Neural cell (in vitro differentiated cells): ENCODE results near the gene SELP. TPM values are rescaled to one million over a fixed set of nuclear protein-coding genes. Genes with fewer than 3 reads are reported as not detected.

Experiments used
- H2AFZ ChIP-seq: fragments of 200-600, 300-800 bp; sonication (generic), shearing (Covaris generic); 2 replicates; pipeline ENCODE4 v1.6.0; 2014; ENCODE audit warnings: low read depth, mild to moderate bottlenecking, antibody characterized with exemption, low read length, moderate library complexity
- H3F3A ChIP-seq: fragments of 200-600 bp; shearing (Covaris generic); 2 replicates; pipeline ENCODE4 v1.6.1; 2016; ENCODE audit warnings: mild to moderate bottlenecking, moderate library complexity, mixed read lengths, antibody characterized with exemption, low read length; ENCODE audit not compliant: insufficient read depth, poor library complexity, severe bottlenecking
- H3K27ac ChIP-seq: fragments of 200-600, 300-800 bp; sonication (generic), shearing (Covaris generic); 2 replicates; pipeline ENCODE4 v1.5.1; 2014; ENCODE audit warnings: mild to moderate bottlenecking, low read length, moderate library complexity
- H3K27me3 ChIP-seq: fragments of 300-800, 200-600 bp; sonication (generic), shearing (Covaris generic); 2 replicates; pipeline ENCODE4 v1.6.0; 2014; ENCODE audit warnings: mild to moderate bottlenecking, low read depth, low read length, moderate library complexity; ENCODE audit not compliant: insufficient read depth
- H3K36me3 ChIP-seq: fragments of 300-800, 200-600 bp; sonication (generic), shearing (Covaris generic); 2 replicates; pipeline ENCODE4 v1.5.1; 2014; ENCODE audit warnings: mild to moderate bottlenecking, antibody characterized with exemption, low read length, moderate library complexity; ENCODE audit not compliant: insufficient read depth
- H3K4me2 ChIP-seq: fragments of 300-800, 200-600 bp; sonication (generic), shearing (Covaris generic); 2 replicates; pipeline ENCODE4 v1.6.0; 2014; ENCODE audit warnings: mild to moderate bottlenecking, low read length
- H3K4me3 ChIP-seq: fragments of 300-800, 200-600 bp; sonication (generic), shearing (Covaris generic); 2 replicates; pipeline ENCODE4 v1.5.1; 2014; ENCODE audit warnings: mild to moderate bottlenecking, low read length, moderate library complexity
- H3K79me2 ChIP-seq: fragments of 200-600 bp; shearing (Covaris generic); replicated peaks from 2 replicates; pipeline ENCODE4 v1.6.0; 2014; ENCODE audit warnings: mild to moderate bottlenecking, low read length, moderate library complexity; ENCODE audit not compliant: insufficient read depth
- H3K9ac ChIP-seq: fragments of 300-800, 200-600 bp; sonication (generic), shearing (Covaris generic); 2 replicates; pipeline ENCODE4 v1.6.1; 2016; ENCODE audit warnings: mild to moderate bottlenecking, low read length, mixed read lengths
- H3K9me2 ChIP-seq: fragments of 200-600 bp; shearing (Covaris generic); 2 replicates; pipeline ENCODE4 v1.6.1; 2016; ENCODE audit warnings: mild to moderate bottlenecking, low read length, mixed read lengths; ENCODE audit not compliant: insufficient read depth
- H3K9me3 ChIP-seq: fragments of 200-600, 300-800 bp; sonication (generic), shearing (Covaris generic); 2 replicates; pipeline ENCODE4 v1.6.1; 2016; ENCODE audit warnings: mild to moderate bottlenecking, mixed run types, low read length, moderate library complexity, mixed read lengths
- H4K20me1 ChIP-seq: fragments of 200-600 bp; shearing (Covaris generic); 2 replicates; pipeline ENCODE4 v1.6.1; 2016; ENCODE audit warnings: mild to moderate bottlenecking, mixed run types; ENCODE audit not compliant: insufficient read depth
- EP300 ChIP-seq: fragments of 450-650 bp; conservative IDR thresholded peaks from 2 replicates; pipeline ENCODE4 v1.6.1; 2014; ENCODE audit warnings: antibody characterized with exemption, mild to moderate bottlenecking, moderate library complexity; ENCODE audit not compliant: poor library complexity, severe bottlenecking
- EZH2 ChIP-seq: fragments of 200-600, 300-800 bp; shearing (Covaris generic), sonication (generic); IDR thresholded peaks from 2 replicates; pipeline ENCODE4 v1.6.1; 2014; ENCODE audit warnings: antibody characterized with exemption, low read length, borderline replicate concordance, mild to moderate bottlenecking; ENCODE audit not compliant: insufficient read depth, poor library complexity, severe bottlenecking
- MXI1 ChIP-seq: fragments of 450-650 bp; conservative IDR thresholded peaks from 2 replicates; pipeline ENCODE4 v1.6.1; 2014; ENCODE audit warnings: antibody characterized with exemption, mild to moderate bottlenecking; ENCODE audit not compliant: poor library complexity, severe bottlenecking
- POLR2AphosphoS5 ChIP-seq: IDR thresholded peaks from 2 replicates; pipeline ENCODE4 v1.6.1; 2012
- RAD21 ChIP-seq: fragments of 450-650 bp; conservative IDR thresholded peaks from 2 replicates; pipeline ENCODE4 v1.6.1; 2014; ENCODE audit warnings: antibody characterized with exemption, mild to moderate bottlenecking, moderate library complexity
- REST ChIP-seq: IDR thresholded peaks from 2 replicates; pipeline ENCODE4 v1.6.1; 2012; ENCODE audit warnings: borderline replicate concordance
- SMC3 ChIP-seq: fragments of 450-650 bp; conservative IDR thresholded peaks from 2 replicates; pipeline ENCODE4 v1.6.1; 2014; ENCODE audit warnings: antibody characterized with exemption, mild to moderate bottlenecking, moderate library complexity; ENCODE audit not compliant: poor library complexity
- TAF1 ChIP-seq: IDR thresholded peaks from 2 replicates; pipeline ENCODE4 v1.6.1; 2012; ENCODE audit warnings: low read depth
- polyA plus RNA-seq: library from polyadenylated mRNA; depleted of rRNA; stranded (reverse); fragments of >200 nt; gene quantifications from 2 replicates; pipeline ENCODE4 v1.2.3, GENCODE V29; 2014
- TF ChIP-seq, protein P1 (sequence below): fragments of 450-650 bp; IDR thresholded peaks from 2 replicates; pipeline ENCODE4 v1.5.1; 2014; ENCODE audit warnings: antibody characterized with exemption, mild to moderate bottlenecking, moderate library complexity; ENCODE audit not compliant: poor library complexity, severe bottlenecking

The SELP gene
- polyA plus RNA-seq, 1 donor from 2014 or later = not detected

- Histone ChIP-seq H3K36me3 (no peaks in the 10 kb centered on the region), H3K27me3 (no peaks in the 10 kb centered on the region)
These were observed 79.6 kb downstream of the SELP start for GRCh38 chr1:169550294-169550693.

GRCh38 chr1:169548282-169548681 lies 81.6 kb downstream of the SELP start:
- no peaks in the 10 kb centered on the region for H3K27me3 ChIP-seq
- H3K4me3 ChIP-seq = no peak overlapping the region
- H3F3A ChIP-seq = no peaks in the 10 kb centered on the region
- H3K4me2 ChIP-seq = no peak overlapping the region
- H3K9ac ChIP-seq = no peak overlapping the region
- H3K27ac ChIP-seq = peak overlapping the region; percentile 40
- no peaks in the 10 kb centered on the region for H3K9me3 ChIP-seq
- no peaks in the 10 kb centered on the region for H4K20me1 ChIP-seq
- no peaks in the 10 kb centered on the region for H3K9me2 ChIP-seq
- no peak overlapping the region for H2AFZ ChIP-seq
- no peaks in the 10 kb centered on the region for H3K36me3 ChIP-seq
- no peaks in the 10 kb centered on the region for H3K79me2 ChIP-seq
- TF ChIP-seq TAF1 (no peak), EP300 (no peak), RAD21 (no peak), POLR2AphosphoS5 (no peak), MXI1 (no peak), EZH2 (no peak), SMC3 (no peak)
- TF ChIP-seq, protein P1, sequence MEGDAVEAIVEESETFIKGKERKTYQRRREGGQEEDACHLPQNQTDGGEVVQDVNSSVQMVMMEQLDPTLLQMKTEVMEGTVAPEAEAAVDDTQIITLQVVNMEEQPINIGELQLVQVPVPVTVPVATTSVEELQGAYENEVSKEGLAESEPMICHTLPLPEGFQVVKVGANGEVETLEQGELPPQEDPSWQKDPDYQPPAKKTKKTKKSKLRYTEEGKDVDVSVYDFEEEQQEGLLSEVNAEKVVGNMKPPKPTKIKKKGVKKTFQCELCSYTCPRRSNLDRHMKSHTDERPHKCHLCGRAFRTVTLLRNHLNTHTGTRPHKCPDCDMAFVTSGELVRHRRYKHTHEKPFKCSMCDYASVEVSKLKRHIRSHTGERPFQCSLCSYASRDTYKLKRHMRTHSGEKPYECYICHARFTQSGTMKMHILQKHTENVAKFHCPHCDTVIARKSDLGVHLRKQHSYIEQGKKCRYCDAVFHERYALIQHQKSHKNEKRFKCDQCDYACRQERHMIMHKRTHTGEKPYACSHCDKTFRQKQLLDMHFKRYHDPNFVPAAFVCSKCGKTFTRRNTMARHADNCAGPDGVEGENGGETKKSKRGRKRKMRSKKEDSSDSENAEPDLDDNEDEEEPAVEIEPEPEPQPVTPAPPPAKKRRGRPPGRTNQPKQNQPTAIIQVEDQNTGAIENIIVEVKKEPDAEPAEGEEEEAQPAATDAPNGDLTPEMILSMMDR = no peak

More at GRCh38 chr1:169550294-169550693, 79.6 kb downstream of the SELP start:
- H3K9me3 ChIP-seq = no peaks in the 10 kb centered on the region
- no peak overlapping the region for H3K27ac ChIP-seq
- H3K4me2 ChIP-seq = no peak overlapping the region
- no peaks in the 10 kb centered on the region for H3K79me2 ChIP-seq
- no peak overlapping the region for H3K9ac ChIP-seq
- no peaks in the 10 kb centered on the region for H3F3A ChIP-seq
- TF ChIP-seq REST (no peak), EZH2 (no peak), EP300 (no peak), RAD21 (peak; percentile 73), MXI1 (no peak), TAF1 (no peak), SMC3 (peak; percentile 62), POLR2AphosphoS5 (no peak)
- TF ChIP-seq, protein P1 = peak; percentile 71
- H4K20me1 ChIP-seq = no peaks in the 10 kb centered on the region
- H3K9me2 ChIP-seq = no peaks in the 10 kb centered on the region
- no peak overlapping the region for H3K4me3 ChIP-seq
- no peak overlapping the region for H2AFZ ChIP-seq
